GM23248 (cell line): ENCODE data around the gene TMIGD1.

ENCODE experiments used
- EZH2 ChIP-seq: fragments of 200-600 bp; sonication (generic); IDR thresholded peaks from 2 replicates; pipeline ENCODE4 v1.6.1; 2018; ENCODE audit warnings: antibody characterized with exemption, mild to moderate bottlenecking; ENCODE audit not compliant: insufficient read depth, poor library complexity, severe bottlenecking
- EZH2phosphoT487 ChIP-seq: fragments of 200-600 bp; sonication (generic); IDR thresholded peaks from 2 replicates; pipeline ENCODE4 v1.6.1; 2018; ENCODE audit warnings: antibody characterized with exemption, moderate library complexity, mild to moderate bottlenecking, low read depth; ENCODE audit not compliant: insufficient read depth

- no peak for TF ChIP-seq EZH2
- TF ChIP-seq EZH2phosphoT487, result no peak
Measured at GRCh38 chr17:30333503-30334360, at the start of gene TMIGD1.
